HG03066 (cell line): ENCODE measurements around the gene AMY1A.
"Not testable (repeated sequence)": the region's sequence is repeated elsewhere in the genome, so short reads cannot be mapped to it uniquely, and the experiment has no call there.

ENCODE experiments used
- ATAC-seq: cut with Tn5 transposase; IDR thresholded peaks from one replicate; pipeline ENCODE4 v1.9.1; 2021; ENCODE audit warnings: low read depth; ENCODE audit not compliant: unreplicated experiment

Gene AMY1A

DNA sequence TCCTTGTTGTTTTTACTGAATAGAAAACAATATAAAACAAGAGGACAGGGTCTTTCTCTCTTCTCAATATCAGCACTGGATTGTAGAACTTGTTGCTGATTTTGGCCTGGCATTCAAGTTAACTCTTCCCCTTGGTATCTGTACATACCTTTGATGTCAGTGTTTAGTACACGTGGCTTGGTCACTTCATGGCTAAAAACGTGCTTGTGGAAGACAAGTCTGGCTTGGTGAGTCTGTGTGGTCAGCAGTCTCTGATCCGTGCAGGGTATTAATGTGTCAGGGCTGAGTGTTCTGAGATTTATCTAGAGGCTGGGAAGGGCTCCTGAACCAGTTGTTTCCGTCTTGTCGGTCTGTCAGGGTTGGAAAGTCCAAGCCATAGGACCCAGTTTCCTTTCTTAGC, at the start of gene AMY1A:
AMY1A (plus strand) TSS at position 301 of the 400 bp plus-strand sequence. CDS start 571 bp downstream, outside the sequence.
- ATAC-seq, result not testable (repeated sequence)

DNA sequence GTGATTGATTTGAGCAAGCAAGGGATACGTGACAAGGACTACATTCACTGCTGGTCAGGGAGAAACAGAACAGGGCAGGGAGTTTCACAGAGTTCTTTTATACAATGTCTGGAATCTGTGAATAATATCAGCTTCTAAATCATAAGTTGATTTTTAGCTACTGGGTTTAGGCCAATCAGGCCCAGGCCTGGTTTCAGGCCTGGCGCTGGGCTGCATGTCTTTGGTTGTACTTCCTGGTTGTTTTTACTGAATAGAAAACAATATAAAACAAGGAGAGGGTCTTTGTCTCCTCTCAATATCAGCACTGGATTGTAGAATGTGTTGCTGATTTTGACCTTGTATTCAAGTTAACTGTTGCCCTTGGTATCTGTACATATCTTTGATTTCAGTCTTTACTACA, 39.2 kb upstream of the AMY1A start:
- ATAC-seq, result no peak

DNA sequence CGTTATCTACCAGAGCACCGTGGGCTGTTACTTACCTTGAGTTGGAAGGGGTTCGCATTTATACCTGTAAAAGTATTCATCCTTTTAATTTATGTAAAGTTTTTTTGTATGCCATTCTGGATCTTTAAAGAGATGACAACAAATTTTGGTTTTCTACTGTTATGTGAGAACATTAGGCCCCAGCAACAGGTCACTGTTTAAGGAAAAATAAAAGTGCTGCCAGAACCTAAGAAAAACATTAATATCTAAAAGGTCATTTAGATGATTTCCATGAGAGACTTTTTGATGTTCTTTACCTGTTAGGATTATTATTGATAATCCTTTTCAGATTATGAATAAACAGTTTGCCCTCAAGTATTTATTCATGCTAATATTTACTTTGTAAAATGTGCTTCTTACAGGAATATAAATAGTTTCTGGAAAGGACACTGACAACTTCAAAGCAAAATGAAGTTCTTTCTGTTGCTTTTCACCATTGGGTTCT, 38.5 kb upstream of the AMY1A start, which contains the start of gene AMY2A:
AMY2A (plus strand) TSS at position 434 of the 484 bp plus-strand sequence; CDS start at position 448, 14 bp downstream.
- ATAC-seq, result not testable (repeated sequence)

DNA sequence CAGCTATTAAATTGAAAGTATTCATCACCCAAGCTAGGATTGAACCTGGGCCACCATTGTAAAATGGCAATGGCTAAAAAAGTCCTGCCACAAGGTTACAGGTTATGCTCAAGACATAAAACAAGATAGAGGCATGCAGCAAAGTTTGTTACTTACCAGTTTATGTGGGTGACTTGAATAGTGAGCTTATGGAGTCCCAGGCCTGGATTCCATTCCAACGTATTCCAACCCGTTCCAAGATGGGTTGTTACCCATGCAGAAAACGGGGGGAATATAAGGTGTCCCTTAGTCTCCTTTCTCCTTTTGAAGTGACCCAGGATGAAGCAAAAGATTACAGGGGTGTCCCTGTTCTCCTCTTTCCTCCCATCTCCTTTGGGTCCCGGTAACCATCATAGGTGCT, 28.1 kb upstream of the AMY1A start:
- ATAC-seq, result not testable (repeated sequence)

DNA sequence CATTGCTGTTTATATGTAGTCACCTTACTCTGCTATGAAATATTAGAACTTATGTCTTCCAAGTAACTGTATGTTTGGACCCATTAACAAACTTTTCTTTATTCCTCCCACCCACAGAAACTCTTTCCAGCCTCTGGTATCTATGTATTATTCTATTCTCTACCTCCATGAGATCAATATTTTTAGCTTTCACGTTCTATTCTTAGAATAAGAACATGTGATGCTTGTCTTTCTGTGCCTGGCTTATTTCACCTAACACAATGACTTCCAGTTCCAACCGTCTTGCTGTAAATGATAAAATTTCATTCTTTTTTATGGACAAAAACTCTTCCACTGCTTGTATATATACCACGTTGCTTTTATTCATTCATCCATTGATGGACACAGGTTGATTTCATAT, 14.4 kb upstream of the AMY1A start:
- ATAC-seq, result not testable (repeated sequence)

DNA sequence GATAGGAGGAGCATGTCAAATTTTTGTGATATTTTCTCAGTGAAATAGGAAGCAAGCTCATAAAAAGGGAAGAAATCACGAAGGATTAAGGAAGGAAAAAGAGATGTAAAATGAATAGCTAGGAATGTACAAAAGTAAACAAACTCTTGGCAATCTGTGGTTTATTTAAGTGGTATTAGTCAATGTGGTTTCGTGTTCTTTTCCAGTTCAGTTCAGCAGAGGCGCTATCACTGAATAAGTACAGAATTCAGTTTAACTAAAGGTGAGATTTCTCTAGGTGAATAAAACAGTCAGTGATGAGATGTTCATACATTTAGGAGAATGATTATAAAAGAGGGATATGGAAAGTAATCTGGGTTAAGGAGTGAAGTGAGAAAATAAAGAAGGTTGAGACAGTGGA, 11.7 kb upstream of the AMY1A start:
- not testable (repeated sequence) for ATAC-seq

DNA sequence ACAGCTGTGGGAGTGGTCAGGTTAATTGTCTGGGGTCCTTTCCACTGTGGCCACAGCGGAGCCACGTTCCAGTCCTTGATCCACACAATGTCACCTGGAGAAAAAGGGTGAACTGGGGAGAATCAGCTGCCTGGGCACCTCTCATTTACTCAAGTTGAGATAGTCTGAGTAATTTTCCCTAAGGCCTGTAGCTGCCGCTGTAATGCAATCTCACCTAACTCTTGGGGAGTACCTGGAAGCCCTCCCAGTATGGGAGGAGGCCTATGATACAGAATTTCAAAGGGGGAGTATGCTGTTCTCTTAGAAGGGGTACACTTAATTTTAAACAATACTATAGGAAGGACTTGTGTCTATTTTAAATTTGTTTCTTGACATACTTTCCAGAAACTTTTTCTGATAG, 5.3 kb upstream of the AMY1A start:
- not testable (repeated sequence) for ATAC-seq

DNA sequence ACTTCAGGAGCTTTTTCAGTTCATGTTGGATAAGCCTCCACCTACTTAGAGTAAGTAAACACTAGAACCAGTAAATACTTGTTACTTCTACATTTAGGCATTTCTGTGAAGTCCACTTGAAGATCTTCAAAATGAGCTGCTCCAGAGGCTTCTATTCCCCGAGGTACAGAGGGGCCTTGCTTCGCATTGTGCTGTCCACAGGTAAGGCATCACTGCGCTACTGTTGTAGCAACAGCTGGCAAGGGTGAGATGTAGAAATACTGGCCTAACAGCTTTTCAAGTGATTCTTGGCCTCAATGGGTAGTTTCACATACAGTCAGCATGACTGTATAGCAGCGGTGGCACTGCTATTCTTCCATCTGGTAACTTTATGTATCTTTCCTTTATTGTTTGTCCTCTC, 4.7 kb upstream of the AMY1A start:
- not testable (repeated sequence) for ATAC-seq

DNA sequence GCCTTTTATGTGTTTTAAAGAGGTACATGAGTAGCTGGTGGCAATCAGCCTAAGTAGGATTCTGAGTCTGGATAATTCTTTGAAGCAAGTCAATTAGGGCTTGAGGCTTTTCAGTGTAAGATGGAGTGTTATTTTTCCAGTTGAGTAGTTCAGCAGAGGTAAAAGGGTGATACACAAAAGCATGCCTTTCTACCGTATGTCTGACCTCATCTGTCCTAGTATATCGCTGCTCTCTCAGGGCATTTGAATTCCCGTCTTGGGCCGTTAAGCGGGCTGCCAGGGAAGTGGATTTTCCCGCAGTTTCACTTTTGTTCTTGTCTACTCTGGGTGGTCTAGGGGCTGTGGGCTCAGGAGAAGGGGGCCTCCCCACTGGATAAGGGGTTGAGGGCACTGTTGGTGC, 1.4 kb upstream of the AMY1A start:
- ATAC-seq, result not testable (repeated sequence)

DNA sequence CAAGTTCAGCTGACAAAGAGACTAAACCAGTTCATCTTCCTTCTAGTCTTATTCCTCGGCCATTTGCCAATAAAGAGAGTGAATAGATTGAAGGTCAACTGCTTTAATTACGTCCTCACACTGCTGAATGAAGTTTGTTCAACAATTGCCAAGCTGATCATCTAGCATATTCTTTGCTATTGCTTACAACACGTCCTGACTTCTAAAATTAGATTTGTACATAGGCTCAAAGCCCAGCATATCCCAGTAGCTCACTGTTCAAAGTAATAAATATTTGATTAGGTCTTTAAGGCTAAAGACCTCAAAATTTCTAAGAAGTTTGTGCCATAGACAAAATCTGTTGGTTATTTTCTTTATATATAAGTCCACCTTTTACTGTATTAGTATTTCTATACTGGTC, 20.8 kb downstream of the AMY1A start:
- not testable (repeated sequence) for ATAC-seq

DNA sequence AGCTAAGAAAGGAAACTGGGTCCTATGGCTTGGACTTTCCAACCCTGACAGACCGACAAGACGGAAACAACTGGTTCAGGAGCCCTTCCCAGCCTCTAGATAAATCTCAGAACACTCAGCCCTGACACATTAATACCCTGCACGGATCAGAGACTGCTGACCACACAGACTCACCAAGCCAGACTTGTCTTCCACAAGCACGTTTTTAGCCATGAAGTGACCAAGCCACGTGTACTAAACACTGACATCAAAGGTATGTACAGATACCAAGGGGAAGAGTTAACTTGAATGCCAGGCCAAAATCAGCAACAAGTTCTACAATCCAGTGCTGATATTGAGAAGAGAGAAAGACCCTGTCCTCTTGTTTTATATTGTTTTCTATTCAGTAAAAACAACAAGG, 40.5 kb downstream of the AMY1A start, which contains the start of gene AMY1B:
AMY1B (minus strand) TSS at position 101 of the 400 bp plus-strand sequence. CDS start 571 bp downstream, outside the sequence.
- not testable (repeated sequence) for ATAC-seq

DNA sequence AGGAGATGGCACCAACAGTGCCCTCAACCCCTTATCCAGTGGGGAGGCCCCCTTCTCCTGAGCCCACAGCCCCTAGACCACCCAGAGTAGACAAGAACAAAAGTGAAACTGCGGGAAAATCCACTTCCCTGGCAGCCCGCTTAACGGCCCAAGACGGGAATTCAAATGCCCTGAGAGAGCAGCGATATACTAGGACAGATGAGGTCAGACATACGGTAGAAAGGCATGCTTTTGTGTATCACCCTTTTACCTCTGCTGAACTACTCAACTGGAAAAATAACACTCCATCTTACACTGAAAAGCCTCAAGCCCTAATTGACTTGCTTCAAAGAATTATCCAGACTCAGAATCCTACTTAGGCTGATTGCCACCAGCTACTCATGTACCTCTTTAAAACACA, 41.9 kb downstream of the AMY1A start:
- ATAC-seq, result not testable (repeated sequence)

DNA sequence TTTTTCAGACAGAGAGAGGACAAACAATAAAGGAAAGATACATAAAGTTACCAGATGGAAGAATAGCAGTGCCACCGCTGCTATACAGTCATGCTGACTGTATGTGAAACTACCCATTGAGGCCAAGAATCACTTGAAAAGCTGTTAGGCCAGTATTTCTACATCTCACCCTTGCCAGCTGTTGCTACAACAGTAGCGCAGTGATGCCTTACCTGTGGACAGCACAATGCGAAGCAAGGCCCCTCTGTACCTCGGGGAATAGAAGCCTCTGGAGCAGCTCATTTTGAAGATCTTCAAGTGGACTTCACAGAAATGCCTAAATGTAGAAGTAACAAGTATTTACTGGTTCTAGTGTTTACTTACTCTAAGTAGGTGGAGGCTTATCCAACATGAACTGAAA, 45.1 kb downstream of the AMY1A start:
- ATAC-seq, result not testable (repeated sequence)

DNA sequence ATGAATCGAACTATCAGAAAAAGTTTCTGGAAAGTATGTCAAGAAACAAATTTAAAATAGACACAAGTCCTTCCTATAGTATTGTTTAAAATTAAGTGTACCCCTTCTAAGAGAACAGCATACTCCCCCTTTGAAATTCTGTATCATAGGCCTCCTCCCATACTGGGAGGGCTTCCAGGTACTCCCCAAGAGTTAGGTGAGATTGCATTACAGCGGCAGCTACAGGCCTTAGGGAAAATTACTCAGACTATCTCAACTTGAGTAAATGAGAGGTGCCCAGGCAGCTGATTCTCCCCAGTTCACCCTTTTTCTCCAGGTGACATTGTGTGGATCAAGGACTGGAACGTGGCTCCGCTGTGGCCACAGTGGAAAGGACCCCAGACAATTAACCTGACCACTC, 45.7 kb downstream of the AMY1A start:
- ATAC-seq, result not testable (repeated sequence)

DNA sequence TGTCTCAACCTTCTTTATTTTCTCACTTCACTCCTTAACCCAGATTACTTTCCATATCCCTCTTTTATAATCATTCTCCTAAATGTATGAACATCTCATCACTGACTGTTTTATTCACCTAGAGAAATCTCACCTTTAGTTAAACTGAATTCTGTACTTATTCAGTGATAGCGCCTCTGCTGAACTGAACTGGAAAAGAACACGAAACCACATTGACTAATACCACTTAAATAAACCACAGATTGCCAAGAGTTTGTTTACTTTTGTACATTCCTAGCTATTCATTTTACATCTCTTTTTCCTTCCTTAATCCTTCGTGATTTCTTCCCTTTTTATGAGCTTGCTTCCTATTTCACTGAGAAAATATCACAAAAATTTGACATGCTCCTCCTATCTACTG, 52.1 kb downstream of the AMY1A start:
- not testable (repeated sequence) for ATAC-seq

DNA sequence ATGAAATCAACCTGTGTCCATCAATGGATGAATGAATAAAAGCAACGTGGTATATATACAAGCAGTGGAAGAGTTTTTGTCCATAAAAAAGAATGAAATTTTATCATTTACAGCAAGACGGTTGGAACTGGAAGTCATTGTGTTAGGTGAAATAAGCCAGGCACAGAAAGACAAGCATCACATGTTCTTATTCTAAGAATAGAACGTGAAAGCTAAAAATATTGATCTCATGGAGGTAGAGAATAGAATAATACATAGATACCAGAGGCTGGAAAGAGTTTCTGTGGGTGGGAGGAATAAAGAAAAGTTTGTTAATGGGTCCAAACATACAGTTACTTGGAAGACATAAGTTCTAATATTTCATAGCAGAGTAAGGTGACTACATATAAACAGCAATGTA, 54.8 kb downstream of the AMY1A start:
- not testable (repeated sequence) for ATAC-seq
